Posterior vena cava (tissue), 2 donors: ENCODE results near the gene KPNA6. TPM values are rescaled to one million over a fixed set of nuclear protein-coding genes. Genes with fewer than 3 reads are reported as not detected.
"Not testable (repeated sequence)": the region's sequence is repeated elsewhere in the genome, so short reads cannot be mapped to it uniquely, and the experiment has no call there.

ENCODE experiments used
- DNase-seq: peaks from one replicate; pipeline ENCODE4 v3.0.0-alpha.2; 2020; ENCODE audit warnings: low spot score
- intact Hi-C, 2 donors: fragments of 100-400 bp; cut with DNase I; formaldehyde crosslinking; loops; one replicate each; pipeline versions ENCODE4 v1.14.1 to v1.14.2; 2022 to 2023
- total RNA-seq, 2 donors: library from RNA; stranded (reverse); fragmentation: NEBNext Ultra II Directional; extraction: Animal tissue kit (Norgen Biotek cat#: 25700); gene quantifications; one replicate each; pipeline ENCODE4 v1.2.1, GENCODE V29; 2021
- donor health status: DM: yes; HTN: yes; CAD: no.
- donor health status: DM: yes; HTN: yes; CAD: no.

Gene KPNA6
- total RNA-seq, 2 donors from 2014 or later = 60.7 to 66.3 TPM

- DNase-seq = no peak
Observed at GRCh38 chr1:32094746-32095521, 12.9 kb upstream of the KPNA6 start.

DNA sequence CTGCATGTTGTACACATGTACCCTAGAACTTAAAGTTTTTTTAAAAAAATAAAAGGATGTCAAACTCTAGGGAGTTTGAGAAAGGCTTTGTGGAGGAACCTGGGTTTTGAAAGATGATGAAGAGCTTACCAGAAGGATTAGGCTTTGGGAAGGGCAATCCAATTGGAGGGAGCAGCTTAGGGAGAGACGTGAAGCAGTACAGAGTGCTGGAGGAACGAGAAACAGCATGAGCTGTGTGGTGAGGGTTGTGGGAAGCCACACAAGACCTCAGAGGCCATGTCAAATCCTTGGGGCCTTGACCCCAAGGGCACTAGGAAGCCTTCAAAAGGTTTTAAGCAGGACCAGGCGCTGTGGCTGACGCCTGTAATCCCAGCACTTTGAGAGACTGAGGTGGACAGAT is 8.4 kb upstream of the KPNA6 start:
- no peak for DNase-seq
- intact Hi-C loops = no loop called here

More at GRCh38 chr1:32094746-32095521, 12.9 kb upstream of the KPNA6 start:
- intact Hi-C loops = no loop called here

GRCh38 chr1:32100359-32100758 is 7.5 kb upstream of the KPNA6 start:
- DNase-seq = no peak
- intact Hi-C loops = no loop called here

- DNase-seq = no peak
- intact Hi-C loops = no loop called here
Observed at GRCh38 chr1:32100807-32101708, 6.8 kb upstream of the KPNA6 start.

DNA sequence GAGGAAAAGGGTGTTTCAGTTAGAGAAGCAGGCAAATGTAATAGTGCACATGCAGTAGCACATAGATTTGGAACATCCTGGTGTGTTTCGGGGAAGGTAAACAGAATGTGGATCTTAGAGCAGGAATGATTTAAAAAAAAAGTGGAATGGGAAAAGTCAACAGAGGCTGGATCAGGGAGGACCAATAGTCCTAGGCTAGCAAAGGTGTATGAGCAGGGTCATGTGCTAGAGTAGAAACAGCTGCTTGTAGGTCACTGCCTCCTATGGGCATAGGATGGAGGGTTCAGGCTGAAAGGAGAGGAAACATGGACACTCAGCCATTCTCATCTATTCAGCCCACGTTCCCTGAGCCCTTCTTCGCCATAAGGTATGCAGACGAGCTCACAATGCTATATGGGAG is 3.7 kb upstream of the KPNA6 start:
- intact Hi-C loops = no loop called here
- DNase-seq = no peak

- no peak for DNase-seq
- intact Hi-C loops = no loop called here
Observed at GRCh38 chr1:32105338-32105737, 2.5 kb upstream of the KPNA6 start.

- no peak for DNase-seq
- intact Hi-C loops = no loop called here
Observed at GRCh38 chr1:32106663-32107275, 1.1 kb upstream of the KPNA6 start.

DNA sequence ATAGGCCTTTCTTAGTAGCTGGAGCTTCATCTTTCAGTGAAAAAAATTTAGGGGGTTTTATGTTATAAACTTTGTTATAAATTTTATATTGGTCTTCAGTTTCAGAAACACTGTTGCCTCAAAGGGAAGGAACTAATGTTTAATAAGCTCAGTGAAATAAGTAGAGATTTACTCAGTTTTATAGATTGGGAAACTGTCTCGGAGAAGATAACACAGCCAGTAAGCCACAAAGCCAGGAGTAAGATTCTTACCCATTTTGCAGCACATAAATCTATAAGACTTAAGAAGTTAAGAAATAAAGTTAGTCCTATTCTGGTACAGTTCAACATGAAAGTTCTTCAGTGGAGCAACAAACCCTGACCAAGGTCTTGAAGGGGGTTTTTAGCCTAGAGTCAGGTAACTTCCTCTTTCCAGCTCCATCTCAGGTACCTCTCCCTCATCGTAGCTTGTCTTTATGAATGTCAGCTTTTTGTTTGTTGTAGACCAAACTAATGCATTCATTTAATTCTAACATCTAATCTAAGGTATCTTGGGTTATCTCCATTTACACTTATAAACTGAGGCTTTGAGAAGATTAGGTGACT is 3.3 kb downstream of the KPNA6 start:
- intact Hi-C loops = no loop called here

GRCh38 chr1:32111789-32112188 is 3.9 kb downstream of the KPNA6 start:
- intact Hi-C loops = no loop called here

More for the DNA sequence above, 3.3 kb downstream of the KPNA6 start:
- no peak for DNase-seq

GRCh38 chr1:32112806-32113375 is 5.0 kb downstream of the KPNA6 start:
- intact Hi-C loops = no loop called here
- no peak for DNase-seq

More at GRCh38 chr1:32111789-32112188, 3.9 kb downstream of the KPNA6 start:
- DNase-seq = no peak

GRCh38 chr1:32113436-32113835 is 5.6 kb downstream of the KPNA6 start:
- intact Hi-C loops, DNase-seq: not testable (repeated sequence)

GRCh38 chr1:32114420-32114819 is 6.6 kb downstream of the KPNA6 start:
- intact Hi-C loops = no loop called here

GRCh38 chr1:32115496-32115895 is 7.6 kb downstream of the KPNA6 start:
- DNase-seq = no peak
- intact Hi-C loops = no loop called here

More at GRCh38 chr1:32114420-32114819, 6.6 kb downstream of the KPNA6 start:
- DNase-seq = no peak

DNA sequence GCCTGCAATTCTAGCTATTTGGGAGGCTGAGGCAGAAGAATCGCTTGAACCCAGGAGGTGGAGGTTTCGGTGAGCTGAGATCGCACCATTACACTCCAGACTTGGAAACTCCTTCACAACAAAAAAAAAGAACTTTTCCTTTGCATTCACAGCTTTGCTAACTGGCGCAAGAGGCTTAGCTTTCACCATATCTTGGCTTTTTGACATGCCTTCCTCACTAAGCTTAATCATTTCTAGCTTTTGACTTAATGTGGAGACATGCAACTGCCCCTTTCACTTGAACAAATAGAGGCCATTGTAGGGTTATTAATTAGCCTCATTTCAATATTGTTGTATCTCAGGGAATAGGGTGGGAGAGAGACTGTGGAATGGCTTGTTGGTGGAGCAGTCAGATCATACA is 8.7 kb downstream of the KPNA6 start:
- DNase-seq = no peak
- intact Hi-C loops = no loop called here

- no peak for DNase-seq
- intact Hi-C loops = no loop called here
Observed at GRCh38 chr1:32122151-32122550, 14.3 kb downstream of the KPNA6 start.

- DNase-seq, intact Hi-C loops: not testable (repeated sequence)
Observed at GRCh38 chr1:32123361-32123760, 15.5 kb downstream of the KPNA6 start.

- intact Hi-C loops = no loop called here
- no peak for DNase-seq
Observed at GRCh38 chr1:32125313-32125712, 17.5 kb downstream of the KPNA6 start.

- no peak for DNase-seq
- intact Hi-C loops = loop anchor here in 1 of 2 donors (2.0 kb wide), 1 partner anchor 34 kb away; no protein-coding TSS in a partner anchor
Observed at GRCh38 chr1:32126770-32127169, 18.9 kb downstream of the KPNA6 start.
